Measurements from ENCODE around the gene RDX. TPM values are rescaled to one million over a fixed set of nuclear protein-coding genes. Genes with fewer than 3 reads are reported as not detected.

RDX gene
- total RNA-seq, 1 experiment from 2014 or later: 196 TPM

GRCh38 chr11:110242746-110243145 is 53.7 kb downstream of the RDX start:
- CTCF ChIA-PET: no interaction called here
- Histone ChIP-seq H3K4me2 (no peak overlapping the region), H2AFZ (no peak overlapping the region), H3K27me3 (ENCODE audit: insufficient read depth, low read depth) (no peaks in the 10 kb centered on the region), H4K20me1 (ENCODE audit: insufficient read depth) (peaks cover 9% of the 10 kb centered on the region; the same call in 1 of the 2 replicates), H3K9me2 (ENCODE audit: insufficient read depth) (no peaks in the 10 kb centered on the region), H3K4me1 (replicated peaks; ENCODE audit: insufficient read depth) (no peaks in the 10 kb centered on the region), H3K4me3 (no peak overlapping the region), H3K27ac (no peak overlapping the region), H3F3A (ENCODE audit: insufficient read depth, low read depth) (peaks cover 60% of the 10 kb centered on the region), H3K36me3 (ENCODE audit: low read depth) (peaks cover 60% of the 10 kb centered on the region), H3K9me3 (ENCODE audit: insufficient read depth, low read depth) (no peaks in the 10 kb centered on the region), H3K79me2 (ENCODE audit: low read depth) (peaks cover 24% of the 10 kb centered on the region)
- no TSS peak for BruUV-seq (replicated peaks)
- intact Hi-C loops (cut with micrococcal nuclease; ENCODE audit: unreplicated experiment): no loop called here
- no peak for TF ChIP-seq EZH2 (IDR thresholded peaks at IDR 0.05; ENCODE audit: low read depth)
- TF ChIP-seq CTCF (conservative IDR thresholded peaks at IDR 0.05): no peak
- DNase-seq: no peak
- POLR2A ChIA-PET (ENCODE audit: unreplicated experiment): interaction anchor here (0.5 to 0.7 kb wide), 2 partner anchors 161 to 224 kb away, joined by 3 to 13 read pairs; no protein-coding TSS in a partner anchor

GRCh38 chr11:110242188-110242587 is 54.2 kb downstream of the RDX start:
- TF ChIP-seq CTCF (conservative IDR thresholded peaks at IDR 0.05) (no peak), EZH2 (IDR thresholded peaks at IDR 0.05; ENCODE audit: low read depth) (no peak)
- intact Hi-C loops (cut with micrococcal nuclease; ENCODE audit: unreplicated experiment): no loop called here
- peaks cover 60% of the 10 kb centered on the region for H3F3A ChIP-seq (ENCODE audit: insufficient read depth, low read depth)
- H3K27ac ChIP-seq: no peak overlapping the region
- no TSS peak for BruUV-seq (replicated peaks)
- no peak overlapping the region for H3K4me2 ChIP-seq
- H3K36me3 ChIP-seq (ENCODE audit: low read depth): peaks cover 60% of the 10 kb centered on the region
- no peaks in the 10 kb centered on the region for H3K4me1 ChIP-seq (replicated peaks; ENCODE audit: insufficient read depth)
- CTCF ChIA-PET: no interaction called here
- no peak overlapping the region for H2AFZ ChIP-seq
- H3K9me3 ChIP-seq (ENCODE audit: insufficient read depth, low read depth): no peaks in the 10 kb centered on the region
- no peaks in the 10 kb centered on the region for H3K9me2 ChIP-seq (ENCODE audit: insufficient read depth)
- POLR2A ChIA-PET (ENCODE audit: unreplicated experiment): interaction anchor here (0.5 to 0.7 kb wide), 2 partner anchors 160 to 225 kb away, joined by 3 to 13 read pairs; no protein-coding TSS in a partner anchor
- H3K4me3 ChIP-seq: no peak overlapping the region
- H4K20me1 ChIP-seq (ENCODE audit: insufficient read depth): peaks cover 5% of the 10 kb centered on the region; the same call in 1 of the 2 replicates
- no peak for DNase-seq
- H3K27me3 ChIP-seq (ENCODE audit: insufficient read depth, low read depth): no peaks in the 10 kb centered on the region
- H3K79me2 ChIP-seq (ENCODE audit: low read depth): peaks cover 20% of the 10 kb centered on the region

GRCh38 chr11:110235966-110236365 is 60.4 kb downstream of the RDX start:
- no peaks in the 10 kb centered on the region for H3K9me2 ChIP-seq (ENCODE audit: insufficient read depth)
- H3K36me3 ChIP-seq (ENCODE audit: low read depth): peaks cover 61% of the 10 kb centered on the region
- no TSS peak for BruUV-seq (replicated peaks)
- H3K27ac ChIP-seq: peak overlapping the region; percentile 21
- no peak overlapping the region for H2AFZ ChIP-seq
- no peak overlapping the region for H3K4me2 ChIP-seq
- intact Hi-C loops (cut with micrococcal nuclease; ENCODE audit: unreplicated experiment): no loop called here
- H3K4me1 ChIP-seq (replicated peaks; ENCODE audit: insufficient read depth): no peaks in the 10 kb centered on the region
- TF ChIP-seq CTCF (conservative IDR thresholded peaks at IDR 0.05) (no peak), EZH2 (IDR thresholded peaks at IDR 0.05; ENCODE audit: low read depth) (no peak)
- POLR2A ChIA-PET (ENCODE audit: unreplicated experiment): no interaction called here
- CTCF ChIA-PET: interaction anchor here (0.8 kb wide), 1 partner anchor 15 kb away, joined by 3 read pairs; no protein-coding TSS in a partner anchor
- peaks cover 4% of the 10 kb centered on the region; the same call in 1 of the 2 replicates for H4K20me1 ChIP-seq (ENCODE audit: insufficient read depth)
- DNase-seq: no peak
- peaks cover 66% of the 10 kb centered on the region for H3F3A ChIP-seq (ENCODE audit: insufficient read depth, low read depth)
- H3K4me3 ChIP-seq: no peak overlapping the region
- no peaks in the 10 kb centered on the region; the same call in 1 of the 2 replicates for H3K79me2 ChIP-seq (ENCODE audit: low read depth)
- no peaks in the 10 kb centered on the region for H3K27me3 ChIP-seq (ENCODE audit: insufficient read depth, low read depth)
- no peaks in the 10 kb centered on the region for H3K9me3 ChIP-seq (ENCODE audit: insufficient read depth, low read depth)

All from PC-9 (cell line).